H9 (cell line): ENCODE data around the gene NCBP3. TPM values are rescaled to one million over a fixed set of nuclear protein-coding genes. Genes with fewer than 3 reads are reported as not detected.

Experiments used
- DNase-seq: peaks from one replicate; pipeline ENCODE4 v3.0.0-alpha.2; 2017
- H2AFZ ChIP-seq: one replicate; pipeline ENCODE4 v1.6.1; 2013; ENCODE audit warnings: mild to moderate bottlenecking, low read length, control low read depth, moderate library complexity
- H2AK5ac ChIP-seq: 2 replicates; pipeline ENCODE4 v1.6.1; 2013; ENCODE audit warnings: low read length, control low read depth, mixed read lengths; ENCODE audit not compliant: insufficient read length
- H2BK120ac ChIP-seq: one replicate; pipeline ENCODE4 v1.6.1; 2013; ENCODE audit warnings: low read depth, mild to moderate bottlenecking, low read length, control low read depth, inconsistent platforms; ENCODE audit not compliant: poor library complexity, severe bottlenecking
- H2BK12ac ChIP-seq: 2 replicates; pipeline ENCODE4 v1.6.1; 2013; ENCODE audit warnings: low read length, control low read depth, mixed read lengths, low read depth; ENCODE audit not compliant: insufficient read length
- H2BK15ac ChIP-seq: 2 replicates; pipeline ENCODE4 v1.6.1; 2013; ENCODE audit warnings: low read depth, low read length, control low read depth
- H2BK20ac ChIP-seq: one replicate; pipeline ENCODE4 v1.6.1; 2013; ENCODE audit warnings: low read depth, mild to moderate bottlenecking, low read length, control low read depth, inconsistent platforms; ENCODE audit not compliant: poor library complexity, severe bottlenecking
- H2BK5ac ChIP-seq: 2 replicates; pipeline ENCODE4 v1.6.1; 2013; ENCODE audit warnings: low read length, control low read depth, mixed read lengths; ENCODE audit not compliant: insufficient read length
- H3K14ac ChIP-seq: 2 replicates; pipeline ENCODE4 v1.6.1; 2013; ENCODE audit warnings: low read length, control low read depth; ENCODE audit not compliant: insufficient read depth
- H3K18ac ChIP-seq: 2 replicates; pipeline ENCODE4 v1.6.1; 2013; ENCODE audit warnings: low read depth, mild to moderate bottlenecking, mixed read lengths, low read length, control low read depth; ENCODE audit not compliant: insufficient read length
- H3K23ac ChIP-seq: 2 replicates; pipeline ENCODE4 v1.6.1; 2013; ENCODE audit warnings: low read length, control low read depth, mixed read lengths, low read depth; ENCODE audit not compliant: insufficient read length
- H3K23me2 ChIP-seq: 2 replicates; pipeline ENCODE4 v1.6.1; 2013; ENCODE audit warnings: low read depth, mild to moderate bottlenecking, mixed read lengths, low read length, control low read depth; ENCODE audit not compliant: insufficient read length, poor library complexity, severe bottlenecking
- H3K27ac ChIP-seq: 2 replicates; pipeline ENCODE4 v1.5.1; 2013; ENCODE audit warnings: low read length, control low read depth, mixed read lengths, low read depth; ENCODE audit not compliant: insufficient read length
- H3K27me3 ChIP-seq: 2 replicates; pipeline ENCODE4 v1.6.1; 2013; ENCODE audit warnings: low read length, control low read depth, inconsistent platforms; ENCODE audit not compliant: insufficient read depth
- H3K4ac ChIP-seq: 2 replicates; pipeline ENCODE4 v1.6.1; 2013; ENCODE audit warnings: low read depth, mild to moderate bottlenecking, control low read depth, inconsistent platforms, low read length, moderate library complexity
- H3K4me1 ChIP-seq: 2 replicates; pipeline ENCODE4 v1.6.1; 2013; ENCODE audit warnings: low read length, control low read depth, inconsistent platforms; ENCODE audit not compliant: insufficient read depth
- H3K4me2 ChIP-seq: 2 replicates; pipeline ENCODE4 v1.6.1; 2013; ENCODE audit warnings: low read length, control low read depth, mixed read lengths; ENCODE audit not compliant: insufficient read length, insufficient read depth
- H3K56ac ChIP-seq: 2 replicates; pipeline ENCODE4 v1.6.1; 2013; ENCODE audit warnings: low read depth, mild to moderate bottlenecking, mixed read lengths, low read length, control low read depth; ENCODE audit not compliant: insufficient read length
- H3K79me1 ChIP-seq: 2 replicates; pipeline ENCODE4 v1.6.1; 2013; ENCODE audit warnings: low read depth, mild to moderate bottlenecking, moderate library complexity, low read length, control low read depth, inconsistent platforms; ENCODE audit not compliant: insufficient read depth, poor library complexity, severe bottlenecking
- H3K79me2 ChIP-seq: 2 replicates; pipeline ENCODE4 v1.6.1; 2013; ENCODE audit warnings: low read length, control low read depth, inconsistent platforms; ENCODE audit not compliant: insufficient read depth
- H3K9ac ChIP-seq: 2 replicates; pipeline ENCODE4 v1.6.1; 2013; ENCODE audit warnings: low read length, control low read depth, mixed read lengths; ENCODE audit not compliant: insufficient read length; ENCODE audit errors: extremely low read depth
- H3K9me3 ChIP-seq: one replicate; pipeline ENCODE4 v1.6.1; 2013; ENCODE audit warnings: low read depth, low read length, inconsistent platforms; ENCODE audit not compliant: control insufficient read depth
- H3T11ph ChIP-seq: one replicate; pipeline ENCODE4 v1.6.1; 2013; ENCODE audit warnings: mild to moderate bottlenecking, low read length, control low read depth, inconsistent platforms
- H4K20me1 ChIP-seq: one replicate; pipeline ENCODE4 v1.6.1; 2013; ENCODE audit not compliant: control insufficient read depth, insufficient read length, insufficient read depth
- H4K5ac ChIP-seq: 2 replicates; pipeline ENCODE4 v1.6.1; 2013; ENCODE audit warnings: low read depth, mild to moderate bottlenecking, mixed read lengths, low read length, control low read depth; ENCODE audit not compliant: insufficient read length
- H4K8ac ChIP-seq: replicated peaks from 2 replicates; pipeline ENCODE4 v1.6.1; 2013; ENCODE audit warnings: low read length, control low read depth, mixed read lengths, low read depth; ENCODE audit not compliant: insufficient read length
- H4K91ac ChIP-seq: 2 replicates; pipeline ENCODE4 v1.6.1; 2013; ENCODE audit warnings: low read depth, mild to moderate bottlenecking, moderate library complexity, mixed read lengths, low read length, control low read depth; ENCODE audit not compliant: insufficient read length
- H3K27ac Mint-ChIP-seq, 3 experiments: 2 replicates in 2 of 3; 3 replicates in 1 of 3; pipeline ENCODE4 v1.8.0; 2020 to 2021; ENCODE audit warnings: mixed read lengths in 3 of 3, mild to moderate bottlenecking in 1 of 3, moderate library complexity in 1 of 3
- H3K27me3 Mint-ChIP-seq: 2 replicates; pipeline ENCODE4 v1.8.0; 2021; ENCODE audit warnings: low read depth, mild to moderate bottlenecking, moderate library complexity, mixed read lengths
- H3K36me3 Mint-ChIP-seq, 3 experiments: 2 replicates in 2 of 3; 3 replicates in 1 of 3; pipeline ENCODE4 v1.8.0; 2020 to 2021; ENCODE audit warnings: low read depth in 3 of 3, mixed read lengths in 3 of 3; ENCODE audit not compliant: insufficient read depth in 1 of 3
- H3K4me1 Mint-ChIP-seq, 2 experiments: 2 replicates each; pipeline ENCODE4 v1.8.0; 2020; ENCODE audit warnings: mixed read lengths in 2 of 2
- H3K4me3 Mint-ChIP-seq, 2 experiments: 2 replicates in 1 of 2; 3 replicates in 1 of 2; pipeline ENCODE4 v1.8.0; 2020 to 2021; ENCODE audit warnings: mild to moderate bottlenecking in 2 of 2, mixed read lengths in 2 of 2, moderate library complexity in 1 of 2
- H3K9me3 Mint-ChIP-seq, 2 experiments: 2 replicates in 1 of 2; 3 replicates in 1 of 2; pipeline ENCODE4 v1.8.0; 2020; ENCODE audit warnings: mild to moderate bottlenecking in 2 of 2, mixed read lengths in 2 of 2, moderate library complexity in 1 of 2
- CTCF ChIP-seq: fragments of 200-600 bp; sonication (generic); conservative IDR thresholded peaks from 3 replicates; pipeline ENCODE4 v1.8.0; 2021; ENCODE audit warnings: antibody characterized with exemption, mild to moderate bottlenecking
- WGBS: extraction: QIAGEN DNeasy Blood & Tissue Kit; methylation state at CpG from one replicate; pipeline ENCODE4 v1.1.7; 2013; ENCODE audit warnings: missing lambda C conversion rate, low lambda C conversion rate, mixed read lengths; ENCODE audit not compliant: insufficient read length; ENCODE audit errors: extremely low coverage; 5-methylcytosine and 5-hydroxymethylcytosine counted together
- total RNA-seq: library from RNA; stranded (reverse); gene quantifications from 2 replicates; pipeline ENCODE4 v1.2.1, GENCODE V29; 2021

The NCBP3 gene
- total RNA-seq, 1 experiment from 2014 or later = 45.7 TPM

- Histone ChIP-seq H3K4me2 (peak overlapping the region; percentile 70), H2AFZ (no peak overlapping the region), H2AK5ac (no peak overlapping the region), H3T11ph (no peak overlapping the region), H4K5ac (no peak overlapping the region), H3K4me1 (no peaks in the 10 kb centered on the region; the same call in 1 of the 2 replicates), H4K20me1 (no peaks in the 10 kb centered on the region), H2BK5ac (no peak overlapping the region), H3K4ac (no peak overlapping the region; the same call in 1 of the 2 replicates), H3K23ac (no peak overlapping the region), H3K27me3 (no peaks in the 10 kb centered on the region), H3K79me2 (no peaks in the 10 kb centered on the region), H2BK120ac (no peak overlapping the region), H3K9me3 (no peaks in the 10 kb centered on the region), H3K23me2 (peaks cover 3% of the 10 kb centered on the region), H3K27ac (peak overlapping the region; percentile 8), H3K79me1 (no peaks in the 10 kb centered on the region), H3K9ac (peak overlapping the region; percentile 74), H3K56ac (no peak overlapping the region), H4K91ac (no peak overlapping the region), H2BK20ac (no peak overlapping the region), H2BK12ac (no peak overlapping the region), H4K8ac (no peak overlapping the region), H3K18ac (peak overlapping the region; percentile 92), H2BK15ac (no peak overlapping the region), H3K14ac (peak overlapping the region; percentile 74; the same call in 1 of the 2 replicates)
- peaks cover 2 to 6% (median 3%) of the 10 kb centered on the region in 3 experiments; a peak in 5 of 7 replicates for H3K36me3 Mint-ChIP-seq
- H3K4me1 Mint-ChIP-seq = peaks cover 6 to 16% of the 10 kb centered on the region in 2 experiments
- DNase-seq = peak; percentile 100
- no peak overlapping the region for H3K27ac Mint-ChIP-seq
- no peak for TF ChIP-seq CTCF
- WGBS = no CpG with 5 or more reads among the region's 56 CpGs
- H3K4me3 Mint-ChIP-seq = peak overlapping the region; percentile 66 to 78
- H3K9me3 Mint-ChIP-seq = peaks cover 2 to 5% of the 10 kb centered on the region in 2 experiments; a peak in 3 of 5 replicates
- peaks cover 5% of the 10 kb centered on the region for H3K27me3 Mint-ChIP-seq
Observed at GRCh38 chr17:3754458-3755334, 91.3 kb downstream of the NCBP3 start.
